GM12872 (cell line): ENCODE results near the gene BABAM2.

Experiments used
- CTCF ChIP-seq: IDR thresholded peaks from 3 replicates; pipeline ENCODE4 v1.5.1; 2011; ENCODE audit warnings: low read depth, mild to moderate bottlenecking, low read length, moderate library complexity; ENCODE audit not compliant: insufficient read depth

The BABAM2 gene

GRCh38 chr2:28340312-28341202 lies 450.0 kb downstream of the BABAM2 start:
- 0 out of 3 replicates have a peak, but pooled peaks have one; percentile 9 for TF ChIP-seq CTCF

GRCh38 chr2:28341208-28341891 lies 450.8 kb downstream of the BABAM2 start:
- TF ChIP-seq CTCF = no peak

- no peak for TF ChIP-seq CTCF
Measured at GRCh38 chr2:28342081-28342967, 451.8 kb downstream of the BABAM2 start.

- TF ChIP-seq CTCF = no peak
Measured at GRCh38 chr2:28343184-28343942, 452.8 kb downstream of the BABAM2 start.

GRCh38 chr2:28343971-28344715 lies 453.6 kb downstream of the BABAM2 start:
- no peak for TF ChIP-seq CTCF

GRCh38 chr2:28344756-28345373 lies 454.3 kb downstream of the BABAM2 start:
- TF ChIP-seq CTCF = no peak
